HL-60/S4 treated with phorbol 12-myristate 13-acetate at 8.2 ng/mL for 4 days and 3 days (cell line): ENCODE data around the gene TNFRSF13B.
"Not testable (repeated sequence)": the region's sequence is repeated elsewhere in the genome, so short reads cannot be mapped to it uniquely, and the experiment has no call there.

Experiments used
- in situ Hi-C: fragments of 300-500 bp; cut with MboI; formaldehyde crosslinking; loops from 2 replicates; pipeline ENCODE4 v1.15.0; 2022; ENCODE audit warnings: low sequenced_read_pairs

The TNFRSF13B gene

GRCh38 chr17:16917671-16918394, 54.1 kb downstream of the TNFRSF13B start:
- in situ Hi-C loops = no loop called here

- in situ Hi-C loops = no loop called here
Observed at GRCh38 chr17:16916557-16916920, 55.4 kb downstream of the TNFRSF13B start.

GRCh38 chr17:16915752-16916556, 56.0 kb downstream of the TNFRSF13B start:
- in situ Hi-C loops = no loop called here

GRCh38 chr17:16913463-16913862, 58.5 kb downstream of the TNFRSF13B start:
- in situ Hi-C loops = no loop called here

- in situ Hi-C loops = no loop called here
Observed at GRCh38 chr17:16912021-16912962, 59.6 kb downstream of the TNFRSF13B start.

GRCh38 chr17:16911141-16911937, 60.6 kb downstream of the TNFRSF13B start:
- in situ Hi-C loops = no loop called here

- in situ Hi-C loops = no loop called here
Observed at GRCh38 chr17:16910341-16910740, 61.6 kb downstream of the TNFRSF13B start.

GRCh38 chr17:16909472-16910246, 62.3 kb downstream of the TNFRSF13B start:
- in situ Hi-C loops = no loop called here

GRCh38 chr17:16908273-16908672, 63.6 kb downstream of the TNFRSF13B start:
- in situ Hi-C loops = no loop called here

GRCh38 chr17:16906680-16907079, 65.2 kb downstream of the TNFRSF13B start:
- in situ Hi-C loops = no loop called here

GRCh38 chr17:16905593-16906191, 66.2 kb downstream of the TNFRSF13B start:
- in situ Hi-C loops = no loop called here

- in situ Hi-C loops = not testable (repeated sequence)
Observed at GRCh38 chr17:16903070-16903469, 68.8 kb downstream of the TNFRSF13B start.

GRCh38 chr17:16900288-16900882, 71.5 kb downstream of the TNFRSF13B start:
- in situ Hi-C loops = no loop called here

GRCh38 chr17:16897211-16897896, 74.6 kb downstream of the TNFRSF13B start:
- in situ Hi-C loops = not testable (repeated sequence)

GRCh38 chr17:16896235-16896634, 75.7 kb downstream of the TNFRSF13B start:
- in situ Hi-C loops = not testable (repeated sequence)

- in situ Hi-C loops = not testable (repeated sequence)
Observed at GRCh38 chr17:16893527-16893926, 78.4 kb downstream of the TNFRSF13B start.

GRCh38 chr17:16892876-16893454, 79.0 kb downstream of the TNFRSF13B start:
- in situ Hi-C loops = not testable (repeated sequence)

- in situ Hi-C loops = no loop called here
Observed at GRCh38 chr17:16889088-16889465, 82.8 kb downstream of the TNFRSF13B start.
